ENCODE data around the gene DCUN1D1.

Gene DCUN1D1

DNA sequence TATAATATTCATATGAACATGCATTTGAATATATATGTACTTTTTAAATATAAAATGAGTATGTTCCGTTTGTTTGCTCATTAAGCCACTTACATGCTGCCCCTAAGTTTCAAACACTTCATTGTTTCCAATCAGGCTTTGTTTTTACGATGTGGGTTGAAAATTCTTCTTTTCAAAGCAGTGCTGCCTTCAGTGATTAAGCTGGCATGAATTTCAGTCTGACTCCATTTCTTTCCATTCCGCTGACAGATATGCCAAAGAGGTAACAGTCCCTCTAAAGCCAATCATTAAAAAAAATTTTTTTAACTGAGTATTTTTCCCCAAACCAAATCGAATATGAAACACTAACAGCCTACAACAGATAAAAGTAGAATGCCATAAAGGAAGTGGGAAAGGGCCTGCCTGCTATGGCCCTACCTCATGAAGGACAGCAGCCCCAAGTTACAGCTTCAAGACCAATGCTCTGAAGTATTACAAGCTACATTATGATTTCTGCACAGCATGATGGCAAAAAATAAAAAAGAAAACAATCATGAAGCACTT is 40.0 kb downstream of the DCUN1D1 start:
- DNase-seq (ENCODE audit: low read depth, low spot score) = no peak
- TF ChIP-seq, protein P1, sequence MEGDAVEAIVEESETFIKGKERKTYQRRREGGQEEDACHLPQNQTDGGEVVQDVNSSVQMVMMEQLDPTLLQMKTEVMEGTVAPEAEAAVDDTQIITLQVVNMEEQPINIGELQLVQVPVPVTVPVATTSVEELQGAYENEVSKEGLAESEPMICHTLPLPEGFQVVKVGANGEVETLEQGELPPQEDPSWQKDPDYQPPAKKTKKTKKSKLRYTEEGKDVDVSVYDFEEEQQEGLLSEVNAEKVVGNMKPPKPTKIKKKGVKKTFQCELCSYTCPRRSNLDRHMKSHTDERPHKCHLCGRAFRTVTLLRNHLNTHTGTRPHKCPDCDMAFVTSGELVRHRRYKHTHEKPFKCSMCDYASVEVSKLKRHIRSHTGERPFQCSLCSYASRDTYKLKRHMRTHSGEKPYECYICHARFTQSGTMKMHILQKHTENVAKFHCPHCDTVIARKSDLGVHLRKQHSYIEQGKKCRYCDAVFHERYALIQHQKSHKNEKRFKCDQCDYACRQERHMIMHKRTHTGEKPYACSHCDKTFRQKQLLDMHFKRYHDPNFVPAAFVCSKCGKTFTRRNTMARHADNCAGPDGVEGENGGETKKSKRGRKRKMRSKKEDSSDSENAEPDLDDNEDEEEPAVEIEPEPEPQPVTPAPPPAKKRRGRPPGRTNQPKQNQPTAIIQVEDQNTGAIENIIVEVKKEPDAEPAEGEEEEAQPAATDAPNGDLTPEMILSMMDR (IDR thresholded peaks at IDR 0.05; ENCODE audit: low read depth, low read length) = no peak
- H3K4me3 ChIP-seq (ENCODE audit: low read depth, low read length) = no peak overlapping the region
- in situ Hi-C loops (cut with HindIII; ENCODE audit: low sequenced_read_pairs) = no loop called here

DNA sequence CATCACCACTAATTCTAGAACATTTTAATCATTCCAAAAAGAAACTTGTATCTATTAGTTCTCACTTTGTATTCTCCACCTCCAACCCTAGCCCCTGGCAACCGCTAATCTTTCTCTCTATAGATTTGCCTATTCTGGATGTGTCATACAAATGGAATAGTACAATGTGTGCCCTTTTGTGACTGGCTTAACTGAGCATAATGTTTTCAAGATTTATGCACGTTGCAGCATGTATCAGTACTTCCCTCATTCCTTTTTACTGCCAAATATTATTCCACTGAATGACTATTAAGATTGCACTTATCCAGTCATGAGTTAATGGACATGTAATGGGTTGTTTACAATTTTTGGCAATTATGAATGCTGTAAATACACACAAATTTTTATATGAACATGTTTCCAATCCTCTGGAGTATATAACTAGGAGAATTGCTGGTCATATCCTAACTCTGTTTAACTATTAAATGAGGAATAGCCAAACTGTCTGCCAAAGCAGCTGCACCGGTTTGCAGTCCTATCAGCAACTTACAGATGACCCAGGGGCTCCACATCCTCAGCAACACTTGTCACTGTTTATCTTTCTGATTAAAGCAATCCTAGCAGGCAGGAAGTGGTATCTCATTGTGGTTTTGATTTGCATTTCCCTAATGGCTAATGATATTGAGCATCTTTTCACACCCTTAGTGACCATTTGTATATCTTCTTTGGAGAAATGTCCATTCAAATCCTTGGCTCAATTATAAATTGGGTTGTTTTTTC is 42.9 kb downstream of the DCUN1D1 start:
- in situ Hi-C loops (cut with HindIII; ENCODE audit: low sequenced_read_pairs) = no loop called here
- no peak overlapping the region for H3K4me3 ChIP-seq (ENCODE audit: low read depth, low read length)
- TF ChIP-seq, protein P1 (IDR thresholded peaks at IDR 0.05; ENCODE audit: low read depth, low read length) = no peak
- no peak for DNase-seq (ENCODE audit: low read depth, low spot score)

DNA sequence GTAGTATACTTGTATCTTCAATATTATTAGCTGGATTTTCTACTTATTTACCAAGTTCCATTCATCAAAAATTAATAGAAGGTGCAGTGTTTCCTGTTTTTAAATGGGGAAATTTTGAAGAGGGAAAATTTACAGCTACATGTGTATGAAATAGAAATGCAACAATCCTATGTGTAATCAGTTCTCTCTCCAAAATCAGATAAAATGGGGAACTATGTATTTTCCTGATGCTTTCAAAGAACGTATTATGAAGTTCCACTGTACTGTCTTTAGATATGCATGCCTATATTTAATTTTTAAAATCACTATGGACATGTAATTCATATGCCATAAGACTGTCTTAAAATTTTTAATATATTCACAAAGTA is 43.4 kb downstream of the DCUN1D1 start:
- in situ Hi-C loops (cut with HindIII; ENCODE audit: low sequenced_read_pairs) = no loop called here
- TF ChIP-seq, protein P1 (IDR thresholded peaks at IDR 0.05; ENCODE audit: low read depth, low read length) = no peak
- no peak for DNase-seq (ENCODE audit: low read depth, low spot score)
- no peak overlapping the region for H3K4me3 ChIP-seq (ENCODE audit: low read depth, low read length)

DNA sequence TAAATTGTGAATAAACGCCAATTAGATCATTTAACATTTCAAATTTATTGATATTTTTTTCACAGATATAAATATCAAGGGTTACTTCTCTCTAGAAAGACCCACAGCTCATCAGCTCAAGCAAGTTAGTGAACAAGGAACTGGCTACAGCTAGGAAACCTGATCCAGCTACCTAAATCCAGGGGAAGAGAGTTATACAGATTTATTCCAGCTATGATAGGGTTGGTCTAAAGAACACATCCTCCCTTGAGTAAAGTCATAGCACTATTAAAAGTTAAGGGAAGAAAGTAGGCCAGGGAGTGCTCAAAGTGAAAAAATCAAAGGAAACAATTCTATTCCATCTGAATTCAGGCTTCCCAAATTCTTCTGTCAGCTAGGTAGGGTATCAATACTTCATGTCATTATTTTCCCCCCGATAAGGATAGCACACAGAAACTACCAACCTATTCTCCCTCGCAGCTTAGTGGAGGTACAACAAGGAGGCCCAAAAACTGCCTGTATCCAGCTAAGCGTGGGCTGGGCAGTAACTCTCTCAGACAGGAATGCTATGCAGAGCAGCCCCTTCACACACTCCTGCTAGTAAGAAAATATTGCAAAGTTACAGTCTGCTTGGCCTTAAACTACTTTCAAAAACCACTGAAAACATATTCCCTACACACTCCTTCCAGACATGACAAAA is 44.0 kb downstream of the DCUN1D1 start:
- TF ChIP-seq, protein P1 (IDR thresholded peaks at IDR 0.05; ENCODE audit: low read depth, low read length) = no peak
- no peak overlapping the region for H3K4me3 ChIP-seq (ENCODE audit: low read depth, low read length)
- DNase-seq (ENCODE audit: low read depth, low spot score) = no peak
- in situ Hi-C loops (cut with HindIII; ENCODE audit: low sequenced_read_pairs) = no loop called here

DNA sequence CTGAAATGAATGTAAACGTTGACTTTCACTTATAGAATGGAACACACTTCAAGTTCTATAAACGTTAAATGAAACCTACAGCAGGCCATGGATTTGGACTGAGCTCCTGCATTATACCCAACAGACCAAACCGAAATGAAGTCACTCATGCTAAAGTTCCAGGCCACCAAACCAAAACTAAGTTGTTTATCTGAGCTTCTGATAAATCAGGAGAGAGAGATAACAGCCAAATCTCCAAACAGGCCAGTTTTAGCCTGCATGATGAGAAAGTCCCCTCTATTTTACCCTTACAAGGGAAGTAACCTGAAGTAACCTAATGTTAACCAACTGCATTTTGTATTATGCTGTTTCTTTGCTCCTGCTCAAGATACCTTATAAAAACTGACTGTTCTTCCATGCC is 44.5 kb downstream of the DCUN1D1 start:
- DNase-seq (ENCODE audit: low read depth, low spot score) = no peak
- in situ Hi-C loops (cut with HindIII; ENCODE audit: low sequenced_read_pairs) = no loop called here
- TF ChIP-seq, protein P1 (IDR thresholded peaks at IDR 0.05; ENCODE audit: low read depth, low read length) = no peak
- H3K4me3 ChIP-seq (ENCODE audit: low read depth, low read length) = no peak overlapping the region

DNA sequence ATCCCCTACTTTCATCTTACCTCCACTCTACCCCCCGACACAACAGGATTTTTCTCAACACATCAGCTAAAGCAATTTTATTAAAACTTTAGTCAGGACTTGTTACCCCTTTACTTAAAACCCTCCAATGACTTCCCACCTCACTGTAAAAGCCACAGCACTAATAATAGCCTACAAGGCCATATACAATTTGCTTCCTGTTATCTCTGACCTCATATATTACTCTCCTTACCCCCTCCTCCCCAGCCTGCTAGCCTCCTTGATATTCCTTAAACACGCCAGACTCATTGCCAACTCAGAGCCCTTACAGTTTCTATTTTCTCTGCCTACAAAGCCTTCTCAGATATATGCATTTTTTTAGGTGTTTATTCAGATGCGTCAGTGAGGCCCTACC is 54.4 kb downstream of the DCUN1D1 start:
- no peak for DNase-seq (ENCODE audit: low read depth, low spot score)
- in situ Hi-C loops (cut with HindIII; ENCODE audit: low sequenced_read_pairs) = no loop called here
- H3K4me3 ChIP-seq (ENCODE audit: low read depth, low read length) = no peak overlapping the region
- TF ChIP-seq, protein P1 (IDR thresholded peaks at IDR 0.05; ENCODE audit: low read depth, low read length) = no peak
